Dendritic cell treated with granulocyte-macrophage colony-stimulating factor and Interleukin-4, amounts not matched to agents 40 ng/mL and 50 ng/mL, for 4 days (primary cell): ENCODE data around the gene KMT2D.

Source experiments
- H3K27ac Mint-ChIP-seq: one replicate; pipeline ENCODE4 v1.8.0; 2022; ENCODE audit warnings: mild to moderate bottlenecking, mixed read lengths
- H3K27me3 Mint-ChIP-seq: one replicate; pipeline ENCODE4 v1.8.0; 2022; ENCODE audit warnings: mild to moderate bottlenecking, mixed read lengths
- H3K36me3 Mint-ChIP-seq: one replicate; pipeline ENCODE4 v1.8.0; 2022; ENCODE audit warnings: low read depth, mixed read lengths
- H3K4me1 Mint-ChIP-seq: one replicate; pipeline ENCODE4 v1.8.0; 2022; ENCODE audit warnings: low read depth, mixed read lengths
- H3K4me3 Mint-ChIP-seq: one replicate; pipeline ENCODE4 v1.8.0; 2022; ENCODE audit warnings: mild to moderate bottlenecking, moderate library complexity, mixed read lengths
- H3K9me3 Mint-ChIP-seq: one replicate; pipeline ENCODE4 v1.8.0; 2022; ENCODE audit warnings: mixed read lengths
- intact Hi-C: fragments of 100-400 bp; cut with micrococcal nuclease; formaldehyde crosslinking; loops from one replicate; pipeline ENCODE4 v1.15.0; 2022

KMT2D gene

DNA sequence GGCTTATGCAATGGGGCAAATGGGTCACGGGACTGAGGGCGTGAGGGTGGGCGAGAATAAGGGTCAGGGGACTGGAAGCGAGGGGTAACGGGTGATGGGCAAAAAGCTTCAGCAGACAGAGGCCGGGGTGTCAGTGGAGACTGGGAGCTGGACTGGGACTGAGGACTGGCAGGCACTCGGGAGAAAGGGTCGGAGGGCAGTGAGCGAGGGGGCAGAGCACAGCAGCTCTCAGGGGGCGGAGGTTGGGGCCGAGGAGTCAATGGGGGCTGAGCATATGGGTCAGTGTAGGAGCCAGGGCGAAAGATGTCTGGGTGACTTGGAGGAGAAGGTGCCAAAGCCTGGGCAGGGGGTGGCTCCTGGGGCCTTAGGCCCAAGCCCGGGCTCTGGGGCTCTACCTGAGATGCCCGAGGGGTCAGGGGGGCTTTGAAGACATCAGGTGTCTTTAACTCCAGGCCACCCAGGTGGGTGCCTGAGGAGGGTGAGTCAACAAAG, 20.2 kb downstream of the KMT2D start:
- Mint-ChIP-seq H3K27me3 (no peaks in the 10 kb centered on the region), H3K9me3 (no peaks in the 10 kb centered on the region), H3K4me1 (no peaks in the 10 kb centered on the region), H3K36me3 (peaks cover 100% of the 10 kb centered on the region), H3K4me3 (no peak overlapping the region), H3K27ac (no peak overlapping the region)
- intact Hi-C loops, result no loop called here

DNA sequence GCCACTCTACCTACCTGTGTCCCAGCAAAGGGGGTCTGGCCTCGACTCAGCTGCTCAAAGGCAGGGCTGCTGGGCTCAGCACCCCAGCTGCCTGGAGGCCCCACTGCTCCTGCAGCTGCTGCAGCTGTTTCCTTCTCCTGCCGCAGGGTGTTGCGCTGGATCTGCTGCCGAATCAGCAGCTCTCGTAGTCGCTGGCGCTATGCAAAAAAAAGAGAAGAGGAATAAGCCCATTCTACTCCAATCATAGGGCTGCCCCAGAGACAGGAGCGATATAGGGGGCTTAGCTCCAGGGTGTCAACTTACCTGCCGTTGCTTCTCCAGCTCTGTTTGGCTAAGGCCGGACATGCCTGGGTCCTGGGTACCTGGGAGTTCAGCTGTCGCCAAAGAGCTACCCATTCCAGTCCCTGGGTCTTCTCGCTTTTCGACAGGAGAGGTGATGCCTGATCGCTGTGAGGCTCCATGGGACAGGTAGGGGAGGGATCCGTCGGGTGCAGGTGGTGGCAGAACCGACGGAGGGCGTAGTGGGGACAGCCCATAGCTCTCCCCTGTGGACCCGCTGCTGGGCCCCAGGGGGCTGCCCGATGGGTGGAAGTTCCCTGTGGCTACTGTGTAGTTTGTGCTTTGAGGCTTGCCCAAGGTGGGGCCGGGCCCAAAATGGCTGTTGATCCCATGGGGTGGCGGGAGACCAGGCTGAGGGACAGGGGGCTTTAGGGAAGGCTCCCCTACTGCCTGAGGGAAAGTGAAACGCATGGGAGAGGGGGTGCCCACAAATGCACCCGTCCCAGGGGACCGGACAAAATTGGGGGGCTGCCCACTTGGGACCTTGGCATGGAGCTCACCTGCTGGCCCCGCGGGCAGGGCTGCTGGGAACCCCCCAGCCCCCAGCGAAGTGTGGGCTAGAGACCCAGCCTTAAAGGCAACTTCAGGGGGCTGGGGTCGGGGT, 20.9 kb downstream of the KMT2D start:
- intact Hi-C loops, result no loop called here
- Mint-ChIP-seq H3K9me3 (no peaks in the 10 kb centered on the region), H3K27ac (no peak overlapping the region), H3K36me3 (peaks cover 100% of the 10 kb centered on the region), H3K4me1 (no peaks in the 10 kb centered on the region), H3K27me3 (no peaks in the 10 kb centered on the region), H3K4me3 (no peak overlapping the region)

DNA sequence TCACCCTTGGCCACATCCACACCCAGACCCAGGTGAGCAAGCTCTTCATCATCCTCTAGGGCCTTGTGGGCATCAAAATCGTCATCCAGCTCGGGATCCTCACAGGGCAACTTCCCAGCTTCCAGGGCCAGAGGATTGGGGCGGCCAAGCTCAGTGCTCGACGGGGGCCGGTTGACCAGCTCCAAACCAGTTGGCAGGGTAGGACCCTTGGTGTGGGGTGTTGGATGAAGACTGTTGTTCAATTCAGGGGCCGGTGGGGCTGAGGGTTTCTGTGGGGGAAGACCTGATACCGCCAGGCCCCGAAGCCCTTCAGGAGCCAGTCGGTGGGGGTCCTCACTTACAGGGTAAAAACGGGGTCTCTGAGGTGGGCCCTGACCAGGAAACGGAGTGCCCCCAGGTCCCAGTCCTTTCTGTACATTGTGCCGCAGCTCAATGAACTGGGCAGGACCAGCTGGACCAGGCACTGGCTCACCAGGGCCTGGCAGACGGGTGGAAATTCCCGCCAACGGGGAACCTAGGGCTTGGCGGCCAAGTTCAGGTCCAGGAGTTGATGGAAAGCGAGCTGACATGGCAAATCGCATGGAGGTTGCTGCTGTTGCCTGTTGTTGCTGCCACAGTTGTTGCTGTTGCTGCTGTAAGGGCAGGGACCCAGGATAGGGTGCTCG, 22.2 kb downstream of the KMT2D start:
- no peaks in the 10 kb centered on the region for H3K27me3 Mint-ChIP-seq
- intact Hi-C loops, result no loop called here
- no peaks in the 10 kb centered on the region for H3K9me3 Mint-ChIP-seq
- H3K4me3 Mint-ChIP-seq, result no peak overlapping the region
- no peaks in the 10 kb centered on the region for H3K4me1 Mint-ChIP-seq
- peaks cover 100% of the 10 kb centered on the region for H3K36me3 Mint-ChIP-seq
- no peak overlapping the region for H3K27ac Mint-ChIP-seq

DNA sequence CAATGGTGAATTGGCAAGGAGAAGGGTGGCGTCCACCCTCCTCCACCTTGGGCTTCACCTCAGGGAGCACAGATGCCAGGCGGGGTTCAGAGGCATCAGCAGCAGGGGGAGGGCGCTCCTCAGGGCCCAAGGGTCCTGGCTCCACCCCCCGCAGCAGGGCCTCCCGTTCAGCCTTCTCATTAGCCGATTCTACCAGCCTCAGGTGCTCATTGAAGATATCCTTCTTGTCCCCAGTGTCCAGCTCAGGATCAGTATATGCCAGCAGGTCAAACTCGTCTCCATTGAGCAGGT, 22.7 kb downstream of the KMT2D start:
- intact Hi-C loops, result no loop called here
- no peaks in the 10 kb centered on the region for H3K27me3 Mint-ChIP-seq
- H3K36me3 Mint-ChIP-seq, result peaks cover 100% of the 10 kb centered on the region
- no peaks in the 10 kb centered on the region for H3K4me1 Mint-ChIP-seq
- no peak overlapping the region for H3K4me3 Mint-ChIP-seq
- H3K9me3 Mint-ChIP-seq, result no peaks in the 10 kb centered on the region
- no peak overlapping the region for H3K27ac Mint-ChIP-seq

DNA sequence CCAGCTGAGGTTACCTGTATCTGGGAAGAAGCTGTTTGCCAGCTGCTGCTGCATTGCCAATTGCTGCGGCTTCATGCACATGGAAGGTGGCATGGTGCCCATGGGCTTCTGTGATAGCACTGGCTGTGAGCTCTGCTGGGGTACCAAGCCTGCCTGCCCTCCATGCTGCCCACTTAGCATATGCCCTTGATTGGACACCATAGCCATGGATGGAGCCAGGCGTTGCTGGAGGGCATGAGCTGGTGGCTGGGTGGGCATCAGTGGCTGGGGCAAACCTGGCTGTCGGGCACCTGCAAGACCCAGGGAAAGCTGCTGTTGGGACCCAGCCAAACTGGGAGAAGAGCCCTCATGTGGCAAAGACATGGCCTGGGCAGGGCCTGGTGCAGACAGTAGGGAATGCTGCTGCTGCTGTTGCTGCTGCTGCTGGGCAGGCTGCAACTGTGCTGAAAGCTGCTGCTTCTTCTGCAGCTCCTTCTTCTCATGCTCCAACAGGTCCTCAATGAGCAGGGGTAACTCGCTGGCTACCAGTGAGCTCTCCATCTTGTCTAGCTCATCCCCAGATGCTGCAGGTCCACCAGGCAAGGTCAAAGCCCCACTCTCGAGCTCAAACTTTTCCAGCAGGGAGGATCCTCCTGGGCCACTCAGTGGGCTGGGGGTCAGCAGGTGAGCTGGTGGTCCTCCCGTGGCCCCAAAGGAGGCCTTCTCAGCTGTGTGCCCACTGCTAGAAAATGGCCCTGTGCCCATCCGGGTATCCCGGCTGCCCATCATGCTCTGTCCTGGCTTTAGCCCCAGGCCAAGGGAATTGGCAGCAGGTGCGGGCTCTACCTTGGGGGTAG, 23.3 kb downstream of the KMT2D start:
- Mint-ChIP-seq H3K27me3 (no peaks in the 10 kb centered on the region), H3K9me3 (no peaks in the 10 kb centered on the region), H3K4me1 (no peaks in the 10 kb centered on the region), H3K36me3 (peaks cover 100% of the 10 kb centered on the region), H3K27ac (no peak overlapping the region), H3K4me3 (no peak overlapping the region)
- intact Hi-C loops, result no loop called here

DNA sequence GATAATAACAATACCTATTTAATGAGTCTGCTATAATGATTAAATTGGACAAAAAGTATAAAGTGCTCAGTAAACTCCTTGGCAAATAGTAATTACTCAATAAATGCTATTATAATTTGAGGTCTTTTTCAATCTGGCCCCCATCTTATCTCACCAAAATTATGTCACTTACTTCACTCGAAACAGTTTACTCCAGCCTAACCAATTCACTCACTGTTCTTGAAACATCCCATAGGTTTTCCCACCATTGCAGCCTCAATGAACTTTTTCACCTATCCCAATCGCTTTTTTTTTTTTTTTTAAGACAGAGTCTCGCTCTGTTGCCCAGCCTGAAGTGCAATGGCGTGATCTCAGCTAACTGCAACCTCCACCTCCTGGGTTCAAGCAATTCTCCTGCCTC, 24.6 kb downstream of the KMT2D start:
- Mint-ChIP-seq H3K27ac (no peak overlapping the region), H3K36me3 (peaks cover 100% of the 10 kb centered on the region), H3K4me3 (no peak overlapping the region), H3K27me3 (no peaks in the 10 kb centered on the region), H3K9me3 (no peaks in the 10 kb centered on the region), H3K4me1 (peaks cover 6% of the 10 kb centered on the region)
- intact Hi-C loops, result no loop called here

DNA sequence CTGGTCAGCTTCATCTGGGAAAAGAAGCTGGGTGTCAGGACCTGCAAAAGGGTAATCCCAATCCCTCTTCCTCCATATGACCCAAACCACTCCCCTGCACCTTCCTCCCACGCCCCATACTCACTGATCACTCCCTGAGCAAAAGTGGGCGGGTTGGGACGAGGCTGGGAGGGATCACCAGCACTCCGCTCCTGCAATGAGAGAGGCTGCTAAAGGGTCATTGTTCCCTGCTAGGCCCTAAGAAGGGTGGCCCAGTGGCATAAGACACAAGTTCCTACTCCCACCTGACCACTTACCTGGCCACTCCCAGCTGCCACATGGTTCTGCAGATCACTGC, 26.3 kb downstream of the KMT2D start:
- Mint-ChIP-seq H3K4me3 (no peak overlapping the region), H3K27ac (no peak overlapping the region), H3K36me3 (peaks cover 100% of the 10 kb centered on the region), H3K9me3 (no peaks in the 10 kb centered on the region), H3K27me3 (no peaks in the 10 kb centered on the region), H3K4me1 (peaks cover 11% of the 10 kb centered on the region)
- intact Hi-C loops, result no loop called here

DNA sequence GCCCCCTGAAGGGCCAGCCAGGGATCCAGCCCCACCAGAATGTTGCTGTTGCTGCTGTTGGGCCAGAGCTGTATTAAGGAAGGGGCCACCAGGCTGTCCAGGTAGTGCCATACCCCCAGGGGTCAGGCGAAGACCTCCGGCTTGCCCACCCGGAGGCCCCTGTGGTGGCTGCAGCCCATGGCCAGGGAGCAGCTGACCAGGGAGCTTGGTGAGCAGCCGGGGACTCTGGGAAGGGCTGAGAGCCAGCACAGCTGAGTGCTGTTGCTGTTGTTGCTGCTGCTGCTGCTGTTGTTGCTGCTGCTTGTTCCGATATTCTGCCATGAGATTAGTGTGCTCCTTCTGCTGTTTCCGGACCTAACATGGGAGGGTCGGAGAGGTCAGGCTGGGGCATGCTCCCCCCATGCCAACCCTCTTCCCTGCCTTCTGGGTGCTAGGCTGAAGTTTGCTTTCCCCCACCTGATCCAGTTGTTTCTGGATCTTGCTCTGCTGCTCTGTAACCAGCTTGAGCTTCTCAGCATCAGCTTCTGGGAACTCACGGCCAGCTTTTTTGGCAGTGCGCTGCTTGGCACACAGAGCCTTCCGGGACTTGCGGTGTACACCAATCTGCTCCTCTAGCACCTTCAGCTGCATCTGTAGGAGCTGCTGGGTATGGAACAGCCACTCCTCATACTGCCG, 26.8 kb downstream of the KMT2D start:
- intact Hi-C loops, result no loop called here
- Mint-ChIP-seq H3K4me1 (peaks cover 11% of the 10 kb centered on the region), H3K9me3 (no peaks in the 10 kb centered on the region), H3K27ac (no peak overlapping the region), H3K4me3 (no peak overlapping the region), H3K36me3 (peaks cover 100% of the 10 kb centered on the region), H3K27me3 (no peaks in the 10 kb centered on the region)

DNA sequence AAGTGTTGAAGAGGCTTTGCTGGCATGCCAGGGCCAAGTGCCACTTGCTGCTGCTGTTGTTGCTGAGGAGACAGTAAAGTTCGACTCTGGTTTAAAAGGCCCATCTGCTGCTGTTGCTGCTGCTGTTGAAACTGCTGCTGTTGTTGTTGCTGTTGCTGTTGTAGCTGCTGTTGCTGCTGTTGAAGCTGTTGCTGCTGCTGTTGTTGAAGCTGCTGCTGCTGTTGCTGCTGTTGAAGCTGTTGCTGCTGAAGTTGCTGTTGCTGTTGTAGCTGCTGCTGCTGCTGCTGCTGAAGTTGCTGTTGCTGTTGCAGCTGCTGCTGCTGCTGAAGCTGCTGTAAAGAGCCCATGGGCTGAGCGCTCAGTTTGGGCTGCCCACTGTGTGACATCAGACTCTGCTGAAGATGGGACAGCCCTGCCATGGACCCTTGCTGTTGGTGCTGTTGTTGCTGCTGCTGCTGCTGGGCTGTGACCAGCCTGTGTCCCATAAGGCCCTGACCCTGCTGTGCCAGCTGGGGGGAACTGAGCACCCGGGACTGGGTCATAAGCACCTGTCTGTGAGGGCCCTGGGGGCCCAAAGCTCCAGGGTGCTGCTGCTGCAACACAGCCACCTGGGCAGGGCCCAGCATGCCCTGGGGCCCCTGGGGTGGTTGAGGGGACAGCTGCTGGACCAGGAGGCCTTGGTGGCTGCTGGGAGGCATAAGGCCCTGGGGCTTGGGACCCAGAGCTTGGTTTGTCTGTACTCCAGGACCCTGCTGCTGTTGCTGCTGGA, 27.7 kb downstream of the KMT2D start:
- Mint-ChIP-seq H3K27ac (no peak overlapping the region), H3K27me3 (no peaks in the 10 kb centered on the region), H3K4me3 (no peak overlapping the region), H3K36me3 (peaks cover 100% of the 10 kb centered on the region), H3K9me3 (no peaks in the 10 kb centered on the region), H3K4me1 (peaks cover 19% of the 10 kb centered on the region)
- intact Hi-C loops, result no loop called here

DNA sequence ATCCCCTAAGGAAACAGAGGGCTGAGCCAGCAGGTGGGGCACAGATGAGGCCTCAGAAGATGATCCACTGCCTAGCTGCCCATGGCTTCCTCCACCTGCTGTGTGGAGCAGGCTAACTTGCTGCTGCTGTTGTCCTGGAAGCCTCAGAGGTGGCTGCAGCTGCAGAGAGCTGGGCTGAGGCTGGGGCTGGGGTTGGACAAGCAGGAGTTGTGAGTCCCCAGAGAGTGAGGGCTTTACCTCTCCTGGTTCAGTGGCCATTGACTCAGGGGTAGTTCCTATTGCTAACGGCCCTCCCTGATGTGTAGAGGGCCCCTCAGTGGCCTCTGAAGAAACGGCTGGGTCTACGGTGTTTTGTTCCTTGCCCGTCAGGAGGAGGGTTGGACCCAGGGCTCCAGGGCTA, 28.3 kb downstream of the KMT2D start:
- no peak overlapping the region for H3K4me3 Mint-ChIP-seq
- no peaks in the 10 kb centered on the region for H3K9me3 Mint-ChIP-seq
- peaks cover 100% of the 10 kb centered on the region for H3K36me3 Mint-ChIP-seq
- intact Hi-C loops, result no loop called here
- no peak overlapping the region for H3K27ac Mint-ChIP-seq
- peaks cover 23% of the 10 kb centered on the region for H3K4me1 Mint-ChIP-seq
- no peaks in the 10 kb centered on the region for H3K27me3 Mint-ChIP-seq

DNA sequence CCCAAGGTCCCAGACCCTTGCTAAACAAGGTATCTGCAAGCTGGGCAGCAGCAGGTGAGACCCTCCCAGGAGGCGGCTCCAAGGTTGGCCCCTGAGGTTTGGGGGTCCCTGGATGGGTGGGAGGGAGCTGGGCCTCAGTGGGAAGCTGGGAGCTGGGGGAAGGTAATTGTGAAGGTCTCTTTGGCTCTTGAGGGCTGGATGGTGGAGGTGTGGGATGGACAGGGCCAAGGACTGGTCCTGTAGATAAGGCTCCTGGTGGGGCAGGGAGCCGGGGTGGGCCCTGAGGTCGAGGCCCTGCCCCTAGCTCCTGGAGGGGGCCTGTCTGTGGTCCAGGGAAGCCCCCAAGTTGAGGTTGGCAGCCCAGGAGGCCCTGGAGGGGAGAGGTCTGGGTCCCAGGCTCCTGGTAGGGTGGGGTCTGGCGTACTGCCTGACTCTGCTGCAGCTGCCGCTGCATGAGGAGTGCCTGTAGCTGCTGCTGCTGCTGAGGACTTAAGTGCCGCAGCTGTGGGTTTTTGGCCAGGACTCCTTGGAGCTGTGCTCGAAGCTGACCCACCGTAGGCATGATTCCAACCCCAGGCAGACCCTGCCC, 28.9 kb downstream of the KMT2D start:
- no peak overlapping the region for H3K4me3 Mint-ChIP-seq
- H3K4me1 Mint-ChIP-seq, result peaks cover 23% of the 10 kb centered on the region
- H3K27ac Mint-ChIP-seq, result no peak overlapping the region
- intact Hi-C loops, result no loop called here
- peaks cover 100% of the 10 kb centered on the region for H3K36me3 Mint-ChIP-seq
- H3K27me3 Mint-ChIP-seq, result no peaks in the 10 kb centered on the region
- H3K9me3 Mint-ChIP-seq, result no peaks in the 10 kb centered on the region

DNA sequence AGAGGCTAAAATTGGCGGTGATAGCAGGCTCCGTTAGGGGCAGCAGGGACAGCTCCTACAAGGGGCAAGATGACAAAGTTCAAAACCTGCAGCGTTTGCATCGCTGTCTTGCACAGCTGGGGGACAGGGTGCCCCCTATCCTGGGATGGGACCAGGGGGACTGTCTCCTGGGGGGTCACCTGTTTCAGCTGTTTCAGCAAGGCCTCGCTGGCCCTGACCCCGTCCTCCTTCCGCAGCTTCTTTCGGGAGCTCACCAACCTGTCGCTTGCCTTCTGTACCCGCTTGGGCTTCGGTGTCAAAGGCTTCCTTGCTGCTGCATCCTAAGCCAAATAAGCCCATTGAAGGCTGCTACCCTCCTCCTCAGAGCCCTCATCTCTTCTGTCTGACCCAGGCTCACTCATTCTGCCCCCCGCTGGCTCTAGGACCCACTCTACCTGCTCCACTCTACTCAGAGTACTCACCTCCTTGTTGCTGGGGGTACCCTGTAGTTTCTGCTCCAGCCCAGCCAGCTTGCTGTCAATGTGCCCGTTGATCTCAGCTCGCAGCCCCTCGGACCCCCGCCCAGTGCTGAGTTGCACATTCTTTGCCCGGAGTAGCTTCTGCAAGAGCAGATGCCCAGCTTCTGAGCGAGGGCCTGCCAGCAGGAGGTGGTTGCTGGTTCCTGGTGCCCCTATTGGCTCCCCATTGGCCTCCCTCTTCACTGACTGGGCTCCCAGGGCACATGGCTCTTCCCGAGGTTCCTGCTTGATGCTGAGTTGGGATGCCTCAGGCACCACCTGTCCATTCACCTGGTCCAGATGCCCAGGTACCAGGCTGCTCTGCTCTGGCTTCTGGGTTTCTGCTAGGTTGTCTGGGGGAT, 29.7 kb downstream of the KMT2D start:
- intact Hi-C loops, result no loop called here
- H3K9me3 Mint-ChIP-seq, result no peaks in the 10 kb centered on the region
- H3K36me3 Mint-ChIP-seq, result peaks cover 100% of the 10 kb centered on the region
- H3K4me3 Mint-ChIP-seq, result no peak overlapping the region
- H3K27ac Mint-ChIP-seq, result no peak overlapping the region
- peaks cover 23% of the 10 kb centered on the region for H3K4me1 Mint-ChIP-seq
- no peaks in the 10 kb centered on the region for H3K27me3 Mint-ChIP-seq
